Measurements from ENCODE around the gene GALK2. TPM values are rescaled to one million over a fixed set of nuclear protein-coding genes. Genes with fewer than 3 reads are reported as not detected.

Gene GALK2
- total RNA-seq, 1 experiment from 2014 or later = 22.9 TPM

- ChIA-PET CTCF (no interaction called here), POLR2A (ENCODE audit: low non-redundant PET) (no interaction called here)
- Histone ChIP-seq H3K27me3 (replicated peaks; ENCODE audit: insufficient read depth, low read depth, low read length, poor library complexity) (no peaks in the 10 kb centered on the region), H3K4me1 (ENCODE audit: insufficient read depth, low read length, poor library complexity, severe bottlenecking) (no peaks in the 10 kb centered on the region), H3K4me3 (ENCODE audit: low read depth, low read length, poor library complexity, severe bottlenecking) (no peak overlapping the region), H3K9me3 (ENCODE audit: low read depth, low read length, poor library complexity, severe bottlenecking) (no peaks in the 10 kb centered on the region), H3K36me3 (ENCODE audit: insufficient read depth, low read length, poor library complexity, severe bottlenecking) (no peaks in the 10 kb centered on the region), H3K27ac (ENCODE audit: low read depth, low read length, poor library complexity, severe bottlenecking) (no peak overlapping the region)
- no TSS peak for BruUV-seq (replicated peaks)
- no peak for DNase-seq (ENCODE audit: low spot score)
- no peak for TF ChIP-seq CTCF (conservative IDR thresholded peaks at IDR 0.05; ENCODE audit: low read depth, low read length)
- no peak for TF ChIP-seq EZH2 (IDR thresholded peaks at IDR 0.05; ENCODE audit: borderline replicate concordance, low read depth, low read length, poor library complexity, severe bottlenecking)
- intact Hi-C loops (cut with micrococcal nuclease; ENCODE audit: unreplicated experiment) = no loop called here
Observed at GRCh38 chr15:49361370-49361769, 191.3 kb downstream of the GALK2 start.

DNA sequence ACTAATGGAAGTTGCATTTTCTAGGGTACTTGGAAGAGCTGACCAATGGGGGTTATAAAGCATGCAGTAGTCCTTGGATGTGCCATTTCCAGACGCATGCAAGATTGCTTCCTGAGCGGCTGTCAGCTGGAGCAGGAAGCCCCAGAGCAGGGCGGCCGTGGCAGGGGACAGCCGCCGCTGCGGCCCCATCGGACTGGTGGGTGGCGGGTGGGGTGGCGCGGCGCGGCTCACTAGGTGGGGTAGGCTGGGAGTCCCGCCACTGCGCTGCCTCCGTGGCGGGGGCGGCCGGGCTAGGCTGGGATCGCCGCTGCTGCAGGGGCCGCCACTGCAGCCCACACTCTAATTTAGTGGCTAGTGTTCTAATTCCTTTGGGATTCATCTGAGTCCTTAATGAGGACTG, 196.4 kb downstream of the GALK2 start:
- H3K4me1 ChIP-seq (ENCODE audit: insufficient read depth, low read length, poor library complexity, severe bottlenecking) = no peaks in the 10 kb centered on the region
- no peak overlapping the region for H3K4me3 ChIP-seq (ENCODE audit: low read depth, low read length, poor library complexity, severe bottlenecking)
- ChIA-PET POLR2A (ENCODE audit: low non-redundant PET) (no interaction called here), CTCF (no interaction called here)
- no peak for TF ChIP-seq EZH2 (IDR thresholded peaks at IDR 0.05; ENCODE audit: borderline replicate concordance, low read depth, low read length, poor library complexity, severe bottlenecking)
- TF ChIP-seq CTCF (conservative IDR thresholded peaks at IDR 0.05; ENCODE audit: low read depth, low read length) = no peak
- H3K27ac ChIP-seq (ENCODE audit: low read depth, low read length, poor library complexity, severe bottlenecking) = no peak overlapping the region
- DNase-seq (ENCODE audit: low spot score) = no peak
- no TSS peak for BruUV-seq (replicated peaks)
- intact Hi-C loops (cut with micrococcal nuclease; ENCODE audit: unreplicated experiment) = no loop called here
- H3K27me3 ChIP-seq (replicated peaks; ENCODE audit: insufficient read depth, low read depth, low read length, poor library complexity) = no peaks in the 10 kb centered on the region
- H3K36me3 ChIP-seq (ENCODE audit: insufficient read depth, low read length, poor library complexity, severe bottlenecking) = no peaks in the 10 kb centered on the region
- H3K9me3 ChIP-seq (ENCODE audit: low read depth, low read length, poor library complexity, severe bottlenecking) = no peaks in the 10 kb centered on the region

GRCh38 chr15:49370782-49371181, 200.7 kb downstream of the GALK2 start:
- Histone ChIP-seq H3K4me3 (ENCODE audit: low read depth, low read length, poor library complexity, severe bottlenecking) (no peak overlapping the region), H3K27me3 (replicated peaks; ENCODE audit: insufficient read depth, low read depth, low read length, poor library complexity) (no peaks in the 10 kb centered on the region), H3K27ac (ENCODE audit: low read depth, low read length, poor library complexity, severe bottlenecking) (no peak overlapping the region), H3K4me1 (ENCODE audit: insufficient read depth, low read length, poor library complexity, severe bottlenecking) (no peaks in the 10 kb centered on the region), H3K36me3 (ENCODE audit: insufficient read depth, low read length, poor library complexity, severe bottlenecking) (no peaks in the 10 kb centered on the region), H3K9me3 (ENCODE audit: low read depth, low read length, poor library complexity, severe bottlenecking) (no peaks in the 10 kb centered on the region)
- peak; percentile 27; the same call in 1 of the 2 replicates for TF ChIP-seq CTCF (conservative IDR thresholded peaks at IDR 0.05; ENCODE audit: low read depth, low read length)
- TF ChIP-seq EZH2 (IDR thresholded peaks at IDR 0.05; ENCODE audit: borderline replicate concordance, low read depth, low read length, poor library complexity, severe bottlenecking) = no peak
- intact Hi-C loops (cut with micrococcal nuclease; ENCODE audit: unreplicated experiment) = no loop called here
- DNase-seq (ENCODE audit: low spot score) = no peak
- POLR2A ChIA-PET (ENCODE audit: low non-redundant PET) = no interaction called here
- CTCF ChIA-PET = no interaction called here
- no TSS peak for BruUV-seq (replicated peaks)
